ENCODE data around the gene MUC12.

DNA sequence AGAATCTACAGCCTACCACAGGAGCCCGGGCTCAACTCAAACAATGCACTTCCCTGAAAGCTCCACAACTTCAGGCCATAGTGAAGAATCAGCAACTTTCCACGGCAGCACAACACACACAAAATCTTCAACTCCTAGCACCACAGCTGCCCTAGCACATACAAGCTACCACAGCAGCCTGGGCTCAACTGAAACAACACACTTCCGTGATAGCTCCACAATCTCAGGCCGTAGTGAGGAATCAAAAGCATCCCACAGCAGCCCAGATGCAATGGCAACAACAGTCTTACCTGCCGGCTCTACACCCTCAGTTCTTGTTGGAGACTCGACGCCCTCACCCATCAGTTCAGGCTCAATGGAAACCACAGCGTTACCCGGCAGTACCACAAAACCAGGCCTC, 22.3 kb downstream of the MUC12 start:
- TF ChIP-seq ZFX (CRISPR knock-in tag; IDR thresholded peaks at IDR 0.05) = no peak
- TF ChIP-seq, protein P1, sequence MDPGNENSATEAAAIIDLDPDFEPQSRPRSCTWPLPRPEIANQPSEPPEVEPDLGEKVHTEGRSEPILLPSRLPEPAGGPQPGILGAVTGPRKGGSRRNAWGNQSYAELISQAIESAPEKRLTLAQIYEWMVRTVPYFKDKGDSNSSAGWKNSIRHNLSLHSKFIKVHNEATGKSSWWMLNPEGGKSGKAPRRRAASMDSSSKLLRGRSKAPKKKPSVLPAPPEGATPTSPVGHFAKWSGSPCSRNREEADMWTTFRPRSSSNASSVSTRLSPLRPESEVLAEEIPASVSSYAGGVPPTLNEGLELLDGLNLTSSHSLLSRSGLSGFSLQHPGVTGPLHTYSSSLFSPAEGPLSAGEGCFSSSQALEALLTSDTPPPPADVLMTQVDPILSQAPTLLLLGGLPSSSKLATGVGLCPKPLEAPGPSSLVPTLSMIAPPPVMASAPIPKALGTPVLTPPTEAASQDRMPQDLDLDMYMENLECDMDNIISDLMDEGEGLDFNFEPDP (CRISPR knock-in tag; IDR thresholded peaks at IDR 0.05) = no peak
- no peak for TF ChIP-seq ZNF830 (CRISPR knock-in tag; IDR thresholded peaks at IDR 0.05)
- TF ChIP-seq TEAD2 (tag; IDR thresholded peaks at IDR 0.05) = no peak
- TF ChIP-seq FOXM1 (IDR thresholded peaks at IDR 0.05; ENCODE audit: low read depth) = no peak
- TF ChIP-seq FOXM1 (CRISPR knock-in tag; IDR thresholded peaks at IDR 0.05; ENCODE audit: low read depth) = no peak
- TF ChIP-seq HNRNPL (IDR thresholded peaks at IDR 0.05; ENCODE audit: low read depth, low read length) = no peak
- TF ChIP-seq EP300 (IDR thresholded peaks at IDR 0.05; ENCODE audit: low read length) = no peak

Measured in K562 (cell line).